ENCODE measurements around the gene DRAXIN. TPM values are rescaled to one million over a fixed set of nuclear protein-coding genes. Genes with fewer than 3 reads are reported as not detected.

Gene DRAXIN
- total and polyA plus RNA-seq, 12 donors = under 0.01 to 0.08 (median 0.06) TPM; not detected in 7

DNA sequence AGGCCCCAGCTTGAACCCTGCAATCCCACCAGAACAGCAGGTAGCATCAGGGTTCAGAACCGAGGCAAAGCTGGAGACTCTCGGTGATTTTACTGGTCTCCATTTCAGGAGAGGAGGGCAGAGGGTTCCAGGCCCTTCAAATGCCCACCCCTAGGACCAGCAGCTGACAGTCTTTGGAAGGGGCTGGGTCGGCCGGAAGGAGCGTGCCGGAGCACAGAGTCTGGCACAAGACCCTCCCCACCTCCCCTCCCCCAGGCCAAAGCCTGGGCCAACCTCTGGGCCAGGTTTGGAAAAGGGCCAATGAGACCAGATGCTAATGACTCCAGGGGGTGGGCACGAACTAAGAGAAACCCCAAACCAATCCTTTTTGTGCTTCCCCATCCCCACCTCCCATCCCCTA lies 44.2 kb upstream of the DRAXIN start:
- 85 to 93% (median 89%) methylated on average over 7 of the region's 7 CpGs for WGBS, 4 donors
- no peak for DNase-seq
- Histone ChIP-seq H3K36me3 (replicated peaks in 1 of 2) (no peaks in the 10 kb centered on the region), H3K9me3 (replicated peaks in 1 of 3) (no peaks in the 10 kb centered on the region), H3K4me1 (replicated peaks in 1 of 2) (peaks cover 13 to 28% of the 10 kb centered on the region in 2 donors), H3K27ac (no peak overlapping the region), H3K27me3 (no peaks in the 10 kb centered on the region), H3K4me3 (no peak overlapping the region)
- intact Hi-C loops (cut with DNase I) = loop anchor here in 1 of 2 donors (10.0 kb wide), 1 partner anchor 603 kb away; the partner anchor contains the start of gene MASP2
- TF ChIP-seq CTCF (IDR thresholded peaks at IDR 0.05) (no peak), POLR2A (IDR thresholded peaks at IDR 0.05) (no peak)

DNA sequence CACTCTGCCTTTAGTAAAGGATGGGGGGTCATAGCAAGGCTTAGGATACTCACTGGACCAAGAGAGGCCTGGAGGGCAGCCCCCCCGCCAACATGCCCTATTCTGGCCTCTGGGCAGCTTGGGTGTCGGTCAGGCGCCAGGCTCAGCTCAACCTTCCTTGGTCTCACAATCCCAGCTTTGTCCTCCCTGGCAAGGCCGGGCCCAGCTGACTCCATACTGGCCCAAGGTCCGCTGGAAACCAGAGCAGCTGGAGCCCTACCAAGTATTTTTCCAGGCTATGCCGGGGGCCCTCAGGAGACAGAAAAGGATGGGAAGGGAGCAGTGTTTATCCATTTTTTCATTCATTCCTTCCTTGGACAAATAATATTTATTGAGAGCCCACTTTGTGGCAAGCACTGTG lies 43.5 kb upstream of the DRAXIN start:
- Histone ChIP-seq H3K27ac (peak overlapping the region in 1 of 5 donors; percentile 31), H3K4me3 (no peak overlapping the region), H3K27me3 (no peaks in the 10 kb centered on the region), H3K9me3 (replicated peaks in 1 of 3) (no peaks in the 10 kb centered on the region), H3K36me3 (replicated peaks in 1 of 2) (no peaks in the 10 kb centered on the region), H3K4me1 (replicated peaks in 1 of 2) (peaks cover 13 to 28% of the 10 kb centered on the region in 2 donors)
- intact Hi-C loops (cut with DNase I) = loop anchor here in 1 of 2 donors (10.0 kb wide), 1 partner anchor 603 kb away; the partner anchor contains the start of gene MASP2
- DNase-seq = peak in 6 of 7 donors; percentile 64 to 73 (median 70)
- TF ChIP-seq POLR2A (IDR thresholded peaks at IDR 0.05) (no peak), CTCF (IDR thresholded peaks at IDR 0.05) (no peak)
- 16 to 44% (median 33%) methylated on average over 3 to 6 of the region's 6 CpGs for WGBS, 4 donors

- TF ChIP-seq POLR2A (IDR thresholded peaks at IDR 0.05) (no peak), CTCF (IDR thresholded peaks at IDR 0.05) (no peak)
- H3K27ac ChIP-seq = peak overlapping the region in 1 of 5 donors; percentile 31
Measured at GRCh38 chr1:11648732-11649158, 42.8 kb upstream of the DRAXIN start.

DNA sequence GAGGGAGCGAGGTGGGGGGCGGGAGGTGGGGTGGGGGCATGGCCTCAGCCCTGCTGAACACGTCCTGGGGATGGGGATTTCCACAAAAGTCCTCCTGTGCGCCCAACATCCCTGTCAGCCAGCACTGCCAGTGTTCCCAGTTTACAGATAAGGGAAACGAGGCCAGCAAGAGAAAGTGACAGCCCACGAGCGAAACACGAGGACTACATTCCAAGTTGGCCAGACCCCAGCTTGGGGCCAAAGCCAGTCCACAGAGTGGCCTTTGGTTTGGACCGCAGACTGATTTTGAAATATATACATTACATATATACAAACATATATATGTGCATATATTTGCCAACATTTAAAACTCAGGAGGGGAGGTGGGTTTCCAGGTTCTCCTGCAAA lies 42.3 kb upstream of the DRAXIN start:
- H3K36me3 ChIP-seq (replicated peaks in 1 of 2) = no peaks in the 10 kb centered on the region
- H3K4me1 ChIP-seq (replicated peaks in 1 of 2) = peaks cover 17 to 32% of the 10 kb centered on the region in 2 donors
- DNase-seq = no peak
- peak overlapping the region in 1 of 4 donors; percentile 12 for H3K4me3 ChIP-seq
- TF ChIP-seq CTCF (IDR thresholded peaks at IDR 0.05) (no peak), POLR2A (IDR thresholded peaks at IDR 0.05) (no peak)
- intact Hi-C loops (cut with DNase I) = loop anchor here in 1 of 2 donors (10.0 kb wide), 1 partner anchor 604 kb away; the partner anchor contains the start of gene MASP2
- H3K9me3 ChIP-seq (replicated peaks in 1 of 3) = no peaks in the 10 kb centered on the region
- H3K27me3 ChIP-seq = no peaks in the 10 kb centered on the region
- peak overlapping the region in 1 of 5 donors; percentile 31 for H3K27ac ChIP-seq
- 16 to 45% (median 27%) methylated on average over 5 to 9 of the region's 9 CpGs for WGBS, 4 donors

More at GRCh38 chr1:11648732-11649158, 42.8 kb upstream of the DRAXIN start:
- Histone ChIP-seq H3K4me1 (replicated peaks in 1 of 2) (peaks cover 13 to 28% of the 10 kb centered on the region in 2 donors), H3K4me3 (peak overlapping the region in 1 of 4 donors; percentile 12), H3K36me3 (replicated peaks in 1 of 2) (no peaks in the 10 kb centered on the region), H3K27me3 (no peaks in the 10 kb centered on the region), H3K9me3 (replicated peaks in 1 of 3) (no peaks in the 10 kb centered on the region)
- WGBS, 4 donors = 24 to 45% (median 32%) methylated on average over 11 to 30 of the region's 30 CpGs
- intact Hi-C loops (cut with DNase I) = loop anchor here in 1 of 2 donors (10.0 kb wide), 1 partner anchor 604 kb away; the partner anchor contains the start of gene MASP2
- peak in 4 of 7 donors; percentile 29 to 48 (median 39) for DNase-seq
